SK-N-DZ (cell line): ENCODE measurements around the gene P3H1.
"Not testable (repeated sequence)": the region's sequence is repeated elsewhere in the genome, so short reads cannot be mapped to it uniquely, and the experiment has no call there.

Experiments
- DNase-seq: peaks from one replicate; pipeline ENCODE4 v3.0.0-alpha.2; 2015; ENCODE audit warnings: low spot score

The P3H1 gene

GRCh38 chr1:42733415-42734200 is 33.2 kb downstream of the P3H1 start:
- DNase-seq, result no peak

DNA sequence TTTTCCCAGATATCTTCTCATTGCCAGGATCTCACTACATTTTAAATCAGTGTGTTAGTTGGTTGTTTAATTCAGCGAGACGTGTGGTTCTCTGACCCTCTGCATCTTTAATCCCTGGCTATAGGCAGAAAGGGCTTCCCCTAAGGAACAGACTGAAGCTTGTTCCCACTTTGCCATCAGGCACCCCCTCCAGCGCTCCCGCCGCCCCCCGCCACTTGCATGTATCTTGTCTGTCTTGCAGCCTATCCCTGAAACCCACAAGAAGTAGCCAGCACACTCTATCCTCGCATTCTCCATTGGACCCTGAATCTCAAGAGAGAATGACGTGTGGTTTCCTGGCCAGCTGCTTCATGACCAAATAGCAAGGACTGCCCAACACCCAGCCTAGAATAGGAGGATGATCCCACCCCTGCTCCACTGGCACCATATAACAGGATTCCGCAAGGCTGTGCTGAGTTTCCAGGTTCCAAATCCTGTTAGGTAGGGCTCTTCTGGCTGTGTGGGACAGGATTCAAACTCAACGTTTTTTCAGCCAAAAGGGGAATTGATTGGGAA is 34.6 kb downstream of the P3H1 start:
- no peak for DNase-seq

- no peak for DNase-seq
Observed at GRCh38 chr1:42731585-42731984, 35.2 kb downstream of the P3H1 start.

GRCh38 chr1:42730988-42731387 is 35.8 kb downstream of the P3H1 start:
- DNase-seq, result no peak

- no peak for DNase-seq
Observed at GRCh38 chr1:42730002-42730401, 36.8 kb downstream of the P3H1 start.

- DNase-seq, result not testable (repeated sequence)
Observed at GRCh38 chr1:42725820-42726219, 41.0 kb downstream of the P3H1 start.

- DNase-seq, result no peak
Observed at GRCh38 chr1:42723511-42723910, 43.3 kb downstream of the P3H1 start.

DNA sequence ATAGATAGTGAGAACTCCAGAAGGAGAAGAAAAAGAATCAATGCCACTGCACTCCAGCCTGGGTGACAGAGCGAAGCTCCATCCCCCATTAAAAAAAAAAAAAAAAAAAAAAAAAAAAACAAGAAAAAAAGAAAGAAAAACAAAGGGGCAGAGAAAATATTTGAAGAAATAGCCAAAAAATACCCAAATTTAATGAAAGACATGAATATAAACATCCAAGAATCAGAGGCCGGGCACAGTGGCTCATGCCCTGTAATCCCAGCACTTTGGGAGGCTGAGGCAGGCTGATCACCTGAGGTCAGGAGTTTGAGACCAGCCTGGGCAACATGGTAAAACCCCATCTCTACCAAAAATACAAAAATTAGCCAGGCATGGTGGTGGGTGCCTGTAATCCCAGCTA is 44.4 kb downstream of the P3H1 start:
- not testable (repeated sequence) for DNase-seq

- DNase-seq, result no peak
Observed at GRCh38 chr1:42721926-42722325, 44.9 kb downstream of the P3H1 start.

DNA sequence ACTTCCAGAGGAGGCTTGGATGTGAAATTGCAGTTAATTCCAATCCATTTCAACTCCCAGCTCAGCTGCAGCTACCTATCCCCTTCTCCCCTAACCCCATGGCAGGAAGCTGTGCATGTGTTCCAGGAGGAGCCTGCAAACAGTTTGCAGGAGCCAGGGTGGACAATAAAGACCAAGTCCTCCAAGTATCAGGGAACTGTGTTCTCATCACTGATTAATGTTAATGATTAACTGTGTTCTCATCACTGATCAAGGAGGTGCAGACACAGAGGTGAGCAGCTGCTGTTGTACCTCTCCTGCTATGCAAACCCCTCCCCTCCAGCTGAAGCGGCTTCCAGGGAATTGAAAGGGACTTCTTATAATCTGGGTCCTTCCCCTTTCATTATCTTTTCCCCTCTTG is 46.0 kb downstream of the P3H1 start:
- DNase-seq, result no peak

DNA sequence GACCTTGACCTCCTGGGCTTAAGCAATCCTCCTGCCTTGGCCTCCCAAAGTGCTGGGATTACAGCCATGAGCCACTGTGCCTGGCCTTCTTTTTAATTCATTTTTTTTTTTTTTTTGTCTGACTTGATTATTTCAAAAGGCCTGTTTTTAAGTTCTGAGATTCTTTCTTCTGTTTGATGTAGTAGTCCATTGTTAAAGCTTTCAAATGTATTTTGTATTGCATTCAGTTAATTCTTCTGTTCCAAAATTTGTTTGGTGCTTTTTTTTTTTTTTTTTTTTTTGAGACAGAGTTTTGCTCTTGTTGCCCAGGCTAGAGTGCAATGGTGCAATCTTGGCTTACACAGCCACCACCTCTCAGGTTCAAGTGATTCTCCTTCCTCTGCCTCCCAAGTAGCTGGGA is 52.4 kb downstream of the P3H1 start:
- not testable (repeated sequence) for DNase-seq

- no peak for DNase-seq
Observed at GRCh38 chr1:42713293-42713692, 53.5 kb downstream of the P3H1 start.

GRCh38 chr1:42712808-42713207 is 54.0 kb downstream of the P3H1 start:
- DNase-seq, result not testable (repeated sequence)

DNA sequence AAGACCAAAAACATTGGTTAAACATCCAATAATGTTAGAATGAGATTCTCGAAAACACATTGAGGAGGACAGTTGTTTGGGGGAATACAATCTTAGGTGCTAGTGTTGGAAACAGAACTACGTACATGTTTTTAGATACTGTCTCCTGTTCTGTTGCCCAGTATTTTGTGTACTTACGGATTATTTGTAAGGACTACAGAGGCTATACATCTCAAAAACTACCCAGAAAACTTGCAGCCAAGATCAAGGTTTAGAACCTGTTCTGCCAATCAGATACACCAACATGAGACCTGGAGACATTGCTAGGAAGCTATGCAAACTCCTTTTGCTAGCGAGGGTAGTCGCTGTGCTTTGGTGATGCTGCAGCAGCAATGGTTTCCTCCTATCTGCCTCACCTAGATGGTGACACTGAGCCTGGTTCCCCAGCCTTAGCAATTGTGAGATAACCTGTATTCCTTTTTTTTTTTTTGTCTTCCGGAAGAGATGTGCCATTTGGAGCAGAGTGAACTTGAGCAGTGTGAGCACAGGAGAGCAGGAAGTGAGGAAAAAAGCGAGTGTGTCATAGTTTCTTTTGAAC is 62.9 kb downstream of the P3H1 start:
- DNase-seq, result no peak

DNA sequence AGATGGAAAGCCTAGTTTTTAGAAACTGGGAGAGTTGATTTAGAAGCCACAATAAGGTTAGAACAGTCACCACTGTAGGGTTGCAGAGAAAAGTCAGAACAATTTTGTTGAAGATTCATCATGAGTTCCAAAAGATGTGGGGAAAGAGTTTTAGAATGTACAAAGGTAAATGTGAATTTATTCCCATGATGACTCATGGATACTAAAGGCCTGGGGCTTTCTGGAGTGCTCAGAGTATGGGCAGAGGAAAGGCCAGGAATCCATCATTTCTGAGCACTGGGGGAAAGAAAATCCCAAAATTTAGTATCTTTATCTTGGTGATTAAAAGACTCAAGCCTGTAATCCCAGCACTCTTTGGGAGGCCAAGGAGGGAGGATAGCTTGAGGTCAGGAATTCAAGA is 66.8 kb downstream of the P3H1 start:
- DNase-seq, result no peak

DNA sequence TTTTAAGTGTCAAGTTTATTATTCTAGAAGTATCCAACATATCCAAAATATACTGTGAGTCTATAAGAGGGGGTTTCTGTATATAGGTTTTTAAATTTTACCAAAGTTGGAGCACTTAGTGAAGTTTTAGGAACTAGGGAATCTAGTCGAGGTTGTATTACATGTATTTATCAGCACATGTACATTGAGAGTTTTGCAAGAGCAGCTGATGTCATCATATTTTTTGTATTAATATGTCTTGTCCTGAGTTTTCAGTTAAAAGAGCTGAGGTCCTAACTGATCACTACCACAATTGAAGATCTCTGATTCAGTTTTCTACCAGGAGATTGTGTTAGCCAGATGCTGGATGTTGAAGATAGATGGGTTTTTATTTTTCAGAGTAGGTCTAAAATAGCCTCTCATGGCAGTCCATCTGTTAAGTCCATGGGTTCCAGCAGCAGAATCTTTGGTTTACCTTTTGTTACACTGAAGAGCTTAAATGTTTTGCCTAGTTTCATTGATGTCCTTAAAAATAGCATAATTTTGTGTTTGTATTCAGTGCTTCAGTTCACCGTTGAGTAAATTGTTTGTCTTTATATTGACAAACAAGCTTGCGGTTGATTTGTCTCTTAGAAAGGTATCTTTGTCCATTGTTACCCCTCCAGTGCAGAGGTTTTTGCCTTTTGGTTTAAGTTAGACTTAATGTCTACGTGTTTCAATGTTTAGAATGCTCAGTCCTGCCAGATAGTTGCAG is 68.6 kb downstream of the P3H1 start:
- DNase-seq, result no peak
